Measurements from ENCODE around the gene SEC24A. TPM values are rescaled to one million over a fixed set of nuclear protein-coding genes. Genes with fewer than 3 reads are reported as not detected.

Gene SEC24A
- total RNA-seq, 1 donor from 2014 or later: 48.2 TPM

DNA sequence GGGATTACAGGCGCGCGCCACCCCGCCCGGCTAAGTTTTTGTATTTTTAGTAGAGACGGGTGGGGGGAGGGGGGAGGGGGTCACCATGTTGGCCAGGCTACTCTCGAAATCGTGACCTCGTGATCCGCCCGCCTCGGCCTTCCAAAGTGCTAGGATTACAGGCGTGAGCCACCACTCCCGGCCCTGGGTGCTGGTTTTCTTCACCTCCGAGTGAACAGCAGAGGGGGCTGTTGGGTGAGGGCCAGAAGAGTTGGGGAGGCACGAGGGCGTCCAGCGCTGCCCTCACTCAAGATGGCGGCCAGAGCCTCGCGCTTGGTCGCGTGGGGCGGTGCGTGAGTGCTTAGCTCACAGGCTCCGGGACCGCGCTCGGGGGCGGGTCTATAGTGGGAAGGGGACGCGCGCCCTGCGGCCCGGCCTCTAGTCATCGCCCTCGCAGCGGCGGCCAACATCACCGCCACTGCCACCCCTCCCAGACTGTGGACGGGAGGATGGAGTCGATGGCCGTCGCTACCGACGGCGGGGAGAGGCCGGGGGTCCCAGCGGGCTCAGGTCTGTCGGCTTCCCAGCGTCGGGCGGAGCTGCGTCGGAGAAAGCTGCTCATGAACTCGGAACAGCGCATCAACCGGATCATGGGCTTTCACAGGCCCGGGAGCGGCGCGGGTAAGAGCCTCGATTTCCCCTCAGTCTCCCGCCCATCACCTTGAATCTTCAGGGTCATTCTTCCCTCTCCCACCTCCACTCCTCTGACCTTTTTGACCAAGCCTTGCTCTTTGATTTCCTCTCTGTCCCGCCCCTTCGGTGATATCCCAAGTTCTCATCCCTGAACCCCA is 89.8 kb downstream of the SEC24A start, which contains the start of gene CAMLG:
Gene CAMLG, plus strand, starts transcription at position 416 of the 830 bp plus-strand sequence. Its CDS starts 73 bp downstream, at position 489.
- TF ChIP-seq, protein P1, sequence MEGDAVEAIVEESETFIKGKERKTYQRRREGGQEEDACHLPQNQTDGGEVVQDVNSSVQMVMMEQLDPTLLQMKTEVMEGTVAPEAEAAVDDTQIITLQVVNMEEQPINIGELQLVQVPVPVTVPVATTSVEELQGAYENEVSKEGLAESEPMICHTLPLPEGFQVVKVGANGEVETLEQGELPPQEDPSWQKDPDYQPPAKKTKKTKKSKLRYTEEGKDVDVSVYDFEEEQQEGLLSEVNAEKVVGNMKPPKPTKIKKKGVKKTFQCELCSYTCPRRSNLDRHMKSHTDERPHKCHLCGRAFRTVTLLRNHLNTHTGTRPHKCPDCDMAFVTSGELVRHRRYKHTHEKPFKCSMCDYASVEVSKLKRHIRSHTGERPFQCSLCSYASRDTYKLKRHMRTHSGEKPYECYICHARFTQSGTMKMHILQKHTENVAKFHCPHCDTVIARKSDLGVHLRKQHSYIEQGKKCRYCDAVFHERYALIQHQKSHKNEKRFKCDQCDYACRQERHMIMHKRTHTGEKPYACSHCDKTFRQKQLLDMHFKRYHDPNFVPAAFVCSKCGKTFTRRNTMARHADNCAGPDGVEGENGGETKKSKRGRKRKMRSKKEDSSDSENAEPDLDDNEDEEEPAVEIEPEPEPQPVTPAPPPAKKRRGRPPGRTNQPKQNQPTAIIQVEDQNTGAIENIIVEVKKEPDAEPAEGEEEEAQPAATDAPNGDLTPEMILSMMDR (IDR thresholded peaks at IDR 0.05): peak; percentile 85
- no peaks in the 10 kb centered on the region for H3K9me3 Mint-ChIP-seq (ENCODE audit: low read depth)
- H3K4me3 Mint-ChIP-seq (ENCODE audit: unreplicated experiment): peak within 1 kb of the TSS; percentile 99
- H3K4me1 Mint-ChIP-seq (ENCODE audit: low read depth): peaks cover 19% of the 10 kb centered on the region
- no peaks in the 10 kb centered on the region for H3K36me3 Mint-ChIP-seq (ENCODE audit: low read depth)
- H3K27ac Mint-ChIP-seq (ENCODE audit: unreplicated experiment): peak within 1 kb of the TSS; percentile 98
- peak; percentile 99 for DNase-seq (ENCODE audit: low spot score)
- H3K27me3 Mint-ChIP-seq (ENCODE audit: low read depth): no peaks in the 10 kb centered on the region

DNA sequence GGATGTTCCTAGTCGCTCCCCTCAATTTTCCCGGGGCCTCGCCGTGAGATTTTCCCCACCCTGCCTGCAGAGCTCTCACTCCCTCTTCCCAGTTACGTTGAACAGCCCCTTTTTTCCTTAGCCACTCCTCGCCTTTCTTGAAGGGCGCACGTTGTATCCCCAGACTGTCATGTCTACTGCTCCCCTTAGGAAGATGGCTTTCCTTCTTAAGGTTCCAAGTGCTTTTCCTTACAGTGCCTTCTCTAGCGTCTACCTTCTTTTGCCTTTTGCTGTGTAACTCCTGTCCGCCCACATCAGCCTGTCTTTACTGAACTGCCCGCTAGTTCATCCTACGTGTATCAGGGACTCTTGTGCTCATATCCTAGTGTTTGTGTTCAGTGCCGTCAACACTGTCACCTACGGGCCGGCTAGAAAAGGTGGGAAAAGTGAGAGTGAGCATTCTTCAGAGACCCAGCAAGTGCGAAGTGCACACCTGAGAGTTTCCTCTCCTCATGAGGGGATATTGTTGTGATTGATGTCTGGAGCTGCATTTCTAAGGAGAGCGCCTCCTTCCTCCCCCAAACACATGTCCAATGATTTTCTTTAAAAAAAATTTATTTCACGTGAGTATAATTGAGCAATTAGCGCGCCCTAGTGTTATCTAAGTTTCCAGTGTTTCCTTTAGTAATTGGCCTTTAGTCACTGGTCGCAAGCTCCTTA is 90.5 kb downstream of the SEC24A start:
- Mint-ChIP-seq H3K27ac (ENCODE audit: unreplicated experiment) (peak overlapping the region; percentile 98), H3K9me3 (ENCODE audit: low read depth) (no peaks in the 10 kb centered on the region), H3K4me3 (ENCODE audit: unreplicated experiment) (peak overlapping the region; percentile 99), H3K27me3 (ENCODE audit: low read depth) (no peaks in the 10 kb centered on the region), H3K4me1 (ENCODE audit: low read depth) (peaks cover 19% of the 10 kb centered on the region), H3K36me3 (ENCODE audit: low read depth) (no peaks in the 10 kb centered on the region)
- TF ChIP-seq, protein P1 (IDR thresholded peaks at IDR 0.05): peak; percentile 37
- peak; percentile 41 for DNase-seq (ENCODE audit: low spot score)

DNA sequence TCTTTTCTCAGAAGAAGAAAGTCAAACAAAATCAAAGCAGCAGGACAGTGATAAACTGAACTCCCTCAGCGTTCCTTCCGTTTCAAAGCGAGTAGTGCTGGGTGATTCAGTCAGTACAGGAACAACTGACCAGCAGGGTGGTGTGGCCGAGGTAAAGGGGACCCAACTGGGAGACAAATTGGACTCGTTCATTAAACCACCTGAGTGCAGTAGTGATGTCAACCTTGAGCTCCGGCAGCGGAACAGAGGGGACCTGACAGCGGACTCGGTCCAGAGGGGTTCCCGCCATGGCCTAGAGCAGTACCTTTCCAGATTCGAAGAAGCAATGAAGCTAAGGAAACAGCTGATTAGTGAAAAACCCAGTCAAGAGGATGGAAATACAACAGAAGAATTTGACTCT is 92.5 kb downstream of the SEC24A start:
- TF ChIP-seq, protein P1 (IDR thresholded peaks at IDR 0.05): no peak
- peak; percentile 53 for DNase-seq (ENCODE audit: low spot score)
- peaks cover 19% of the 10 kb centered on the region for H3K4me1 Mint-ChIP-seq (ENCODE audit: low read depth)
- H3K27me3 Mint-ChIP-seq (ENCODE audit: low read depth): no peaks in the 10 kb centered on the region
- no peak overlapping the region for H3K27ac Mint-ChIP-seq (ENCODE audit: unreplicated experiment)
- H3K36me3 Mint-ChIP-seq (ENCODE audit: low read depth): no peaks in the 10 kb centered on the region
- H3K4me3 Mint-ChIP-seq (ENCODE audit: unreplicated experiment): no peak overlapping the region
- H3K9me3 Mint-ChIP-seq (ENCODE audit: low read depth): no peaks in the 10 kb centered on the region

DNA sequence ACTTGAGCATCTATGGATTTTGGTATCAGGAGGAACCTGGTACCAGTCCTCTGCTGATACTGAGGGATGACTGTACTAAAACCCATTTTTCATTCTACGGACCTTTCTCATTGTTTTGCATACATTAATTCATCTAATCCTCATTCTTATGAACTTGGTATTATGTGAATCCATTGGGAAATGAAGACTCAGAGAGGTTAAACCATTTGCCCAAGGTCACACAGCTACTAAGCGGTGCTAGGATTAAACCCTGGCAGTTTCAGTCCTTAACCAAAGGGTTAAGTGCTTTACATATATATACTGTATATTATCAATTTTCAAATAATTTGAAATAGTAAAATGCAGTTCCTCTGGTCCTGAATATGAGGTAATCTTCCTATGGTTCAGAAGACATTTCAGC is 93.5 kb downstream of the SEC24A start:
- Mint-ChIP-seq H3K36me3 (ENCODE audit: low read depth) (no peaks in the 10 kb centered on the region), H3K27me3 (ENCODE audit: low read depth) (no peaks in the 10 kb centered on the region), H3K4me3 (ENCODE audit: unreplicated experiment) (no peak overlapping the region), H3K27ac (ENCODE audit: unreplicated experiment) (no peak overlapping the region), H3K9me3 (ENCODE audit: low read depth) (no peaks in the 10 kb centered on the region), H3K4me1 (ENCODE audit: low read depth) (peaks cover 19% of the 10 kb centered on the region)
- TF ChIP-seq, protein P1 (IDR thresholded peaks at IDR 0.05): no peak
- no peak for DNase-seq (ENCODE audit: low spot score)

DNA sequence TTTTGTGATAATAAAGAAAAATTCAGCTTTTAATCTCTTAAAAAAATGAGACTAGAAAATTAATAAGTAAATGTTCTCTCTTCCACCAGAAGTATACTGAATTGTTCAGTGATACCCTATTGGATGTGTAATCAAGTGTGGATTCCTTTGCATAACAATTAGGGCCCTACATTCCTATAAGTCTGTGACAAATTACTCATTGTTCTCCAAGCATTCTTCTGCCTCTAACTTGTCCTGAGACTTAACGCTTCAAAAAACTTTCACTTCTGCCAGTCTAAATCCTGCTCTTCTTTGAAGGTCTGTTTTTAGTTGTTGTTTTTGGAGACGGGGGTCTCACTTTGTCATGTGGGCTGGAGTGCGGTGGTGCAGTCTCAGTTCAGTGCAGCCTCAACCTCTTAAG is 100.8 kb downstream of the SEC24A start:
- no peak for DNase-seq (ENCODE audit: low spot score)
- Mint-ChIP-seq H3K27me3 (ENCODE audit: low read depth) (no peaks in the 10 kb centered on the region), H3K36me3 (ENCODE audit: low read depth) (peaks cover 5% of the 10 kb centered on the region), H3K27ac (ENCODE audit: unreplicated experiment) (no peak overlapping the region), H3K9me3 (ENCODE audit: low read depth) (no peaks in the 10 kb centered on the region), H3K4me1 (ENCODE audit: low read depth) (no peaks in the 10 kb centered on the region), H3K4me3 (ENCODE audit: unreplicated experiment) (no peak overlapping the region)
- TF ChIP-seq, protein P1 (IDR thresholded peaks at IDR 0.05): no peak

Measured in chondrocyte (in vitro differentiated cells).